ENCODE measurements around the gene KIAA1328. TPM values are rescaled to one million over a fixed set of nuclear protein-coding genes. Genes with fewer than 3 reads are reported as not detected.
"Not testable (repeated sequence)": the region's sequence is repeated elsewhere in the genome, so short reads cannot be mapped to it uniquely, and the experiment has no call there.

The KIAA1328 gene
- polyA plus RNA-seq, 4 donors = 8.9 to 11.3 (median 9.9) TPM

GRCh38 chr18:37122877-37123276 is 293.9 kb downstream of the KIAA1328 start:
- no peak for DNase-seq (ENCODE audit: low read depth in 4 of 4, low spot score in 3 of 4)

GRCh38 chr18:37124516-37124915 is 295.6 kb downstream of the KIAA1328 start:
- no peak for DNase-seq (ENCODE audit: low read depth in 4 of 4, low spot score in 3 of 4)

- no peak for DNase-seq (ENCODE audit: low read depth in 4 of 4, low spot score in 3 of 4)
These were observed 306.2 kb downstream of the KIAA1328 start for GRCh38 chr18:37135177-37135576.

GRCh38 chr18:37138456-37138855 is 309.5 kb downstream of the KIAA1328 start:
- no peak for DNase-seq (ENCODE audit: low read depth in 4 of 4, low spot score in 3 of 4)

- no peak for DNase-seq (ENCODE audit: low read depth in 4 of 4, low spot score in 3 of 4)
These were observed 310.9 kb downstream of the KIAA1328 start for GRCh38 chr18:37139876-37140275.

- no peak for DNase-seq (ENCODE audit: low read depth in 4 of 4, low spot score in 3 of 4)
These were observed 316.0 kb downstream of the KIAA1328 start for GRCh38 chr18:37144921-37145320.

GRCh38 chr18:37156330-37156942 is 327.5 kb downstream of the KIAA1328 start:
- no peak for DNase-seq (ENCODE audit: low read depth in 4 of 4, low spot score in 3 of 4)

GRCh38 chr18:37160038-37160820 is 331.3 kb downstream of the KIAA1328 start:
- no peak for DNase-seq (ENCODE audit: low read depth in 4 of 4, low spot score in 3 of 4)

- no peak for DNase-seq (ENCODE audit: low read depth in 4 of 4, low spot score in 3 of 4)
These were observed 332.6 kb downstream of the KIAA1328 start for GRCh38 chr18:37161491-37161890.

- no peak for DNase-seq (ENCODE audit: low read depth in 4 of 4, low spot score in 3 of 4)
These were observed 333.6 kb downstream of the KIAA1328 start for GRCh38 chr18:37162551-37162950.

- no peak for DNase-seq (ENCODE audit: low read depth in 4 of 4, low spot score in 3 of 4)
These were observed 334.2 kb downstream of the KIAA1328 start for GRCh38 chr18:37163119-37163518.

- no peak for DNase-seq (ENCODE audit: low read depth in 4 of 4, low spot score in 3 of 4)
These were observed 337.6 kb downstream of the KIAA1328 start for GRCh38 chr18:37166491-37166890.

GRCh38 chr18:37166966-37167365 is 338.0 kb downstream of the KIAA1328 start:
- not testable (repeated sequence) for DNase-seq (ENCODE audit: low read depth in 4 of 4, low spot score in 3 of 4)

- no peak for DNase-seq (ENCODE audit: low read depth in 4 of 4, low spot score in 3 of 4)
These were observed 342.1 kb downstream of the KIAA1328 start for GRCh38 chr18:37170984-37171383.

GRCh38 chr18:37173384-37173783 is 344.5 kb downstream of the KIAA1328 start:
- no peak for DNase-seq (ENCODE audit: low read depth in 4 of 4, low spot score in 3 of 4)

- DNase-seq (ENCODE audit: low read depth in 4 of 4, low spot score in 3 of 4) = no peak
These were observed 347.0 kb downstream of the KIAA1328 start for GRCh38 chr18:37175727-37176620.

- no peak for DNase-seq (ENCODE audit: low read depth in 4 of 4, low spot score in 3 of 4)
These were observed 347.7 kb downstream of the KIAA1328 start for GRCh38 chr18:37176621-37176934.

- DNase-seq (ENCODE audit: low read depth in 4 of 4, low spot score in 3 of 4) = no peak
These were observed 350.5 kb downstream of the KIAA1328 start for GRCh38 chr18:37179384-37179783.

- no peak for DNase-seq (ENCODE audit: low read depth in 4 of 4, low spot score in 3 of 4)
These were observed 351.2 kb downstream of the KIAA1328 start for GRCh38 chr18:37180086-37180485.

GRCh38 chr18:37182340-37183135 is 353.6 kb downstream of the KIAA1328 start:
- no peak for DNase-seq (ENCODE audit: low read depth in 4 of 4, low spot score in 3 of 4)

Data from right renal pelvis (tissue), 4 donors.